Activated CD8-positive, alpha-beta T cell treated with anti-CD3 and anti-CD28 coated beads, Interleukin-2, amount 10 ng/mL, durations not matched to agents 7 days and 5 days (primary cell): Measurements from ENCODE around the gene BLOC1S1. TPM values are rescaled to one million over a fixed set of nuclear protein-coding genes. Genes with fewer than 3 reads are reported as not detected.

Experiments used
- ATAC-seq: fragments of 150-1000 bp; cut with Tn5 transposase; one replicate; pipeline ENCODE4 v1.10.0; 2021; ENCODE audit warnings: moderate library complexity
- CTCF ChIA-PET: fragments of 350-600 bp; sonication (Branson Sonifier 250); formaldehyde crosslinking; loops from one replicate; lab custom pipeline; 2021; ENCODE audit warnings: antibody characterized with exemption; lab: Charles Lee
- POLR2A ChIA-PET: fragments of 350-600 bp; sonication (Branson Sonifier 250); formaldehyde crosslinking; loops from one replicate; lab custom pipeline; 2021; ENCODE audit warnings: antibody characterized with exemption; lab: Charles Lee
- DNase-seq: peaks from one replicate; pipeline ENCODE4 v3.0.0-alpha.2; 2020
- H3K27ac Mint-ChIP-seq: one replicate; pipeline ENCODE4 v1.8.0; 2021; ENCODE audit warnings: mild to moderate bottlenecking, mixed read lengths
- H3K27me3 Mint-ChIP-seq: one replicate; pipeline ENCODE4 v1.8.0; 2021; ENCODE audit warnings: low read depth, mixed read lengths
- H3K36me3 Mint-ChIP-seq: one replicate; pipeline ENCODE4 v1.8.0; 2021; ENCODE audit warnings: low read depth, mixed read lengths
- H3K4me1 Mint-ChIP-seq: one replicate; pipeline ENCODE4 v1.8.0; 2021; ENCODE audit warnings: low read depth, mixed read lengths
- H3K4me3 Mint-ChIP-seq: one replicate; pipeline ENCODE4 v1.8.0; 2021; ENCODE audit warnings: mild to moderate bottlenecking, mixed read lengths
- H3K9me3 Mint-ChIP-seq: one replicate; pipeline ENCODE4 v1.8.0; 2022; ENCODE audit warnings: mixed read lengths; ENCODE audit not compliant: insufficient read depth
- total RNA-seq, 2 experiments: library from RNA; stranded (reverse); gene quantifications; one replicate each; pipeline ENCODE4 v1.2.3, GENCODE V29; 2021

Gene BLOC1S1
- total RNA-seq, 2 experiments from 2014 or later = 156 to 158 TPM

DNA sequence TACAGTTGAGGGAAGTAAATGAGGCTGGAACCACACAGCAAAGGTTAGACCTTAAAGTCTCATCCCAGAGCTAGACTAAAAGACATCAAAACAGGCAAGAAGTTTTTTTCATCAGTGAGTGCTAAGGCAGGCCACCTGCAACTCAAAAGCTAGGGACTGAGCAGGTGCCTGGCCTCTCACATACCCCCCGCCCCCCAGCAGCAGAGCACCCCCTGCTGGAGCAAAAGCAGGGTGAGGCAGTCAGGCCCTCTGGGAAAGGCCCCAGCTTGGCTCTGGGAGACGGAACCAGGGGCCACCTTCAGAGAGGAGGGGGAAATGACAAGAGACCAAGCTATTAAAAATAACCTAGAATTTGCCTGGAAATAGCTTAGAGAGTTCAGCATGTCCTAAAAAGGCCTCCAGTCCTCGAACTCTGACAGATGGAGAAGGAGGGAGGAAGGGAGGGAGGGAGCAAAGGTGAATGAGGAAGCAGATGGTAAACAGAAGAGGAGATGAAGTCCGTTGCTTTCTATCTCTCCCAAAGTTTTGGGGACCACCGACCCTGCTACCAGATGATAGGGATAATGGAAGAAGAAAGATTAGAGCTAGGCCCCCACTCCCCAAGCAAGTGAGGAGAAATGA lies 10.0 kb upstream of the BLOC1S1 start:
- no peak for DNase-seq
- Mint-ChIP-seq H3K4me3 (no peak overlapping the region), H3K36me3 (no peaks in the 10 kb centered on the region), H3K9me3 (no peaks in the 10 kb centered on the region), H3K27ac (no peak overlapping the region), H3K4me1 (peaks cover 20% of the 10 kb centered on the region), H3K27me3 (peaks cover 39% of the 10 kb centered on the region)
- POLR2A ChIA-PET = no interaction called here
- CTCF ChIA-PET = interaction anchor here (0.7 to 1.6 kb wide), 8 partner anchors 10 to 62 kb away, joined by 3 to 6 read pairs (median 4); partner anchors contain the start of gene BLOC1S1
- no peak for ATAC-seq

DNA sequence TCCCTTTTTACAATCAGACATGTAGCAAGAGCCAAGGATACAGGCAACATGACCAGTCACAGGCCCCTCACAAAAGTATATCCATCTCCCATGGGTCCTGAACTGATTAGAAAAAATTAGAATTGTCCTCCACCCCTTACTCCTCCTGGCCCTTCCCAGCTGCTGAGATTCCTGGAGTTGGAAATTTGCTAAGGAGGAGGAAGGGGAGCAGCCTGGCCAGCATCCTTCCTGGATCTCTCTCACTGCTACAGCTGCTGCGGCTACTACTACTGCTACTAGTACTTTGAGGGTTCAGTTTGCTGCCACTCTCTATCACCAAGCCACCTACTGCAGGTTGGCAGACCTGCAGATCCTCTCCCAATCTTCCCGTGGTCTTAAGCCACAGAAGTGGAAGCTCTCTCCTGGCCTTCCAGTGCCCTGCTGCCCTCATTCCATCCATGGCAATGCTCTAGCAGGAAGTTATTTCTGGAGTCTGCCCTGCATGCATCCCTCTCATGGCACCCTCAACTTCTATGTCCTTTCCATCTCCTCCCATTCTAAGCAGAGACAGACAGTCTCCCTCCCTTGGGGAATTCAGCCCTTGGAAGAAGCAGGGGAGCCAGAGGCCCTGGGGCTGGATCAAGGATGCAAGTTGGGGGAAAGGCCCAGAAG lies 9.2 kb upstream of the BLOC1S1 start:
- ATAC-seq = no peak
- no peaks in the 10 kb centered on the region for H3K36me3 Mint-ChIP-seq
- peaks cover 20% of the 10 kb centered on the region for H3K4me1 Mint-ChIP-seq
- DNase-seq = no peak
- peaks cover 41% of the 10 kb centered on the region for H3K27me3 Mint-ChIP-seq
- no peaks in the 10 kb centered on the region for H3K9me3 Mint-ChIP-seq
- ChIA-PET CTCF (interaction anchor here (0.7 to 1.6 kb wide), 7 partner anchors 9 to 63 kb away, joined by 3 to 6 read pairs (median 4); partner anchors contain the start of gene BLOC1S1), POLR2A (interaction anchor here (0.8 kb wide), 1 partner anchor 9 kb away, joined by 5 read pairs; the partner anchor contains the start of gene BLOC1S1)
- peak overlapping the region; percentile 76 for H3K4me3 Mint-ChIP-seq
- no peak overlapping the region for H3K27ac Mint-ChIP-seq

DNA sequence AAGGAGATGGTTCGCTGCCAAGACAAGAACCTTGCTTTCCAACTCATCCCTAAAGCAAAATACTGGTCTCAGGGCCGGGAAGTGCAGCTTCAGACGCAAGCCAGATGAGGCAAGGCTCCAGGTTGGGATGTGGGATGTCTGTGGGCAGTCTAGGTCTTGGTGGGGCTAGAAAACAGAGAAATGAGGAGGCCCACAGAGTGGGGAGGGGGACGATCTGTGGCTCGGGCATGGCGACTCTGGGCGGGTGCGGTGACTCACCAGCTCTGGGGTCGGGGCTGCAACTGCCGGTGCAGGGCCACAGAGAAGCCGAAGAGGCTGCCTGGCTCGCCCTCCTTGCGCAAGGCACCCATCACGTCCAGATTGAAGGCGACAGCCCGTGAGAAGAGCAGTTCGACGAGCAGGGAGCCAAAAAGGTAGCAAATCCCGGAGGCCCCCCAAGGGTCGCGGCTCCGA lies 8.6 kb upstream of the BLOC1S1 start:
- POLR2A ChIA-PET = interaction anchor here (0.8 kb wide), 1 partner anchor 9 kb away, joined by 5 read pairs; the partner anchor contains the start of gene BLOC1S1
- peaks cover 20% of the 10 kb centered on the region for H3K4me1 Mint-ChIP-seq
- H3K36me3 Mint-ChIP-seq = no peaks in the 10 kb centered on the region
- CTCF ChIA-PET = no interaction called here
- no peak overlapping the region for H3K27ac Mint-ChIP-seq
- peak; percentile 5 for ATAC-seq
- H3K27me3 Mint-ChIP-seq = peaks cover 45% of the 10 kb centered on the region
- DNase-seq = no peak
- H3K9me3 Mint-ChIP-seq = no peaks in the 10 kb centered on the region
- H3K4me3 Mint-ChIP-seq = peak overlapping the region; percentile 76

DNA sequence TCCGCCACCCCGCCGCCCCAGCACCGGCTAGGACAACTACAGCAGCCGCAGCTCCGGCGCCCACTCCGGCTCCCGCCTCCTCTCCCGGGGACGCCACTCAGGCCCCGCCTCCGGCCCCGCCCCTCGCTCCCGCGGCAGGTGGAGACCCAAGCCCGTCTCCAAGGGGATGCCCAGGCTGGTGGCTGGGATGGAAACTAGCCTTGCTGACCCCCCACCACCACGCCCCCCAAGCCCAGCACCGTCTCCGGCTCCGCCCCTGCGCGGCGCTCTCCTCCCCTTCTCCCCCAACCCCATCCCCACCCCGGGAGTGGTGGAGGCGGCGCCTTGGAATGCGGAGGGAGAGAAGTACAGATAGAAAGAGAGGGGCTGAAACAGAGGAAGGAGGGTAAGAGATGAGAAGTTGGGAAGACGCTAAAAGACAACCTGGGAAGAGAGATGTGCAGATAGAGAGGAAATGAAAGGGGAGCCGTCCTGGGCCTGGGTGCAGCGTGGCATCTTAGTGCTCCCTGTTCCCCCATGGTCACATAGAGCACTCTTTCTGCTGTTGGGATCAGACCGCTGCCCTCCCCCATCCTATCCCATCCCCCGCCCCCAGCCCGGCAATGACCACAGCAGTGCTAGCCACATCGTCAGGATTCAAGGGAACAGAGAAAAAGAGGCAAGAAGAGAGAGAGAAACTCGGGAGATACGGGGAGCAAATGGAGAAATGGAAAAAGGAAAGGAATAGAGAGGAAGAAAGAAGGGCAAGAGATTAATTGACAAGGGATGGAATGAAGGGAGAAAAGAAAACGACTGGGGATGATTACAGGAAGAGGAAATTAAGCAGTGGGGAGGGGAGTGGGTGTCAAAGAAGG lies 7.8 kb upstream of the BLOC1S1 start, which contains the start of gene ITGA7:
Gene ITGA7 (minus strand): TSS at position 64 of the 854 bp plus-strand sequence. CDS start 222 bp downstream, outside the sequence.
- Mint-ChIP-seq H3K27ac (no peak within 1 kb of the TSS), H3K9me3 (no peaks in the 10 kb centered on the region), H3K27me3 (peaks cover 51% of the 10 kb centered on the region), H3K4me1 (peaks cover 20% of the 10 kb centered on the region), H3K36me3 (no peaks in the 10 kb centered on the region), H3K4me3 (peak within 1 kb of the TSS; percentile 76)
- ChIA-PET POLR2A (no interaction called here), CTCF (no interaction called here)
- DNase-seq (peak; percentile 65), ATAC-seq (peak; percentile 91)

DNA sequence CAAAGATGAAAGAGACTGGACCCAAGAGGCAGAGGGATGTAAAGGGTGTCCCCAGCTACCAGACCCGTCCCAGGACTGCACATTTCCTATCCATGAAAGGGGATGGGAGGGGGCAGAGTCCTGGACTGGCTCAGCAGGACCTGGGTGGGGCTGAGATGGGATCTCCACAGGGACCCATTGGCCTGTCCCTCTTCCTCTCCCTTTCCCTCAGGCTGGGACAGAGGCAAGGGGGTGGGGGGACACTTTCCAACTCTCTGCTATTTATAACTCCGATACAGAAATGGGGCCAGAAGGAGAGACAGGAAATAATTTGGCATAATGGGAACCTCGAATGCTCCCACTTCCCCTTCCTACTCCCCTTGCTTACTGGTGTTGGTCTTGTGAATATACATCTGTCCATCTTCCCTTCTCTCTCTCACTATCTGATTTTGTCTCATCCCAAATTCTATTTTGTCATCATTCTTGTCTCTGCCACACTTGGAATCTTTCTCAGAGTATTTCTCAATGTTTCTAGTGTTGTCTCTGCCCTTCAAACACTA lies 7.1 kb upstream of the BLOC1S1 start:
- DNase-seq = no peak
- peaks cover 54% of the 10 kb centered on the region for H3K27me3 Mint-ChIP-seq
- no peaks in the 10 kb centered on the region for H3K9me3 Mint-ChIP-seq
- CTCF ChIA-PET = no interaction called here
- POLR2A ChIA-PET = no interaction called here
- ATAC-seq = no peak
- H3K36me3 Mint-ChIP-seq = no peaks in the 10 kb centered on the region
- peak overlapping the region; percentile 76 for H3K4me3 Mint-ChIP-seq
- H3K27ac Mint-ChIP-seq = no peak overlapping the region
- peaks cover 20% of the 10 kb centered on the region for H3K4me1 Mint-ChIP-seq

DNA sequence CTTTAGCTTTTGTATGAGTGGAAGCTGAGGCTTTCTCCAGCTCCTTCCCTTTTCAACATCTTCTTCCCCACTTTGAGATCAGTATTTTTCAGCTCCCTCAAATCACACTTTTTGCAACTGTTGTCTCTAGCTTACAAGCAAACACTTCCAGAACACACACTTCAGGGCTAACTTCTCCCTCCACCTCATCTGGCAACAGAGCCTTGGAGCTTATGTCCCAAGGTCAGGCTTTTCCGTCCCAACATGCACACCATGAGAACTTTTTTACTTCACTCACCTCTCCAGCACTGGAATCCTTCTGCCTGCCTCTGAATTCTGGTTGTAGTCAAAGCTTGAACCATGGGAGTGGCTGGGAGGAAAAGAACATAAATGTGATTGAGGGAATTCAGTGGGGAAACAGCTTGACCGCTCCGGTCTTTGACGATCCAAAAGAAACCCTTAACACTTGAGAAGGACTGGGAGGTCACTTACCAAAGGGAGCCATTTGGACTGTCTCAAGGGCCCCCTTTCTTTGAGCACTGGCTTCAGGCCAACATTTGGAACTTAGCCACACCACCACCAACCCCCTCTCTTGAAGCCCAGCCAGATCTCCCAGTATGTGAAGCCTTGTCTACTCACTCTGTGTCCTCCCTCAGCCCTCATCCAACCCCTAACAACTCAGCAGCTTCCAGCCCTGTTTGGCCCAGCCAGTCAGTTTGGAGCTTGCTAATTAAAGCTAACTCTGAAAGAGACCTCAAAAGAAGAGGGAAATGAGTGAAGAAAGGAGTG lies 3.9 kb upstream of the BLOC1S1 start:
- ATAC-seq = no peak
- Mint-ChIP-seq H3K9me3 (no peaks in the 10 kb centered on the region), H3K36me3 (peaks cover 3% of the 10 kb centered on the region), H3K4me1 (peaks cover 33% of the 10 kb centered on the region), H3K4me3 (no peak overlapping the region), H3K27me3 (peaks cover 46% of the 10 kb centered on the region), H3K27ac (no peak overlapping the region)
- CTCF ChIA-PET = interaction anchor here (1.1 to 1.8 kb wide), 3 partner anchors 27 to 65 kb away, joined by 3 to 5 read pairs (median 3); no protein-coding TSS in a partner anchor
- DNase-seq = no peak
- POLR2A ChIA-PET = no interaction called here

DNA sequence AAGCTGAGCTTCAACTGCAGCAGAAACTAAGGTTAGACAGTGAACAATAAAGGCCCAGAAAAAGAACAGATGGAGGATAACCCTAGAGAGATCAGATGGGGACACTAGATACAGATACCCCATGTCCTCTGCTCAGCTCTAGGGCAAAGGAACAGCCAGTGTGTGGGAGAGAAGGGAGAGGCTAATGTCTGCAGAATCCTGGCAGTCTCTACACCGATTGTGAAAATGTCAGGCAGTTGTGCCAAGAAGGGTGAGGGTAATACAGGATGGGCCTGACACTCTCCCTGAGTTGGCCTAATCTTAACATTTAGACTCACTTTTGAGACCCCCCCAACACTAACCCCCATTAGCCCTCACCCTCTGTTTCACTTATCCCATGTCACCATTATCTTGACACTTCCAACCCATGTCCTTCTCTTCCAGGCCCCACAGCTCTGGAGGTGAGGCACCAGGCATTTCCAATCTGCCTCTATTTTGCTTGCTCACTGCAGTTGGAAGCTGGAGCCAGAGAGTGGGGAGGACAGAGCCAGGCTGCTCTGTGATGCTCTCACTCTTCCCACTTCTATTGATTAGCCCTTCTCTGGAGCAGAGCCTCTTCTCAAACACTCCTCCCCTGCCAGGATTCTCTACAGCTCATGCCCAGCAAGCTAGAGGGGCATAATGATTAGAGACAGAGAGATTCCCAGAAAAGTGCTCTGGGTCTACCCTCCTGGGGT lies 3.0 kb upstream of the BLOC1S1 start:
- Mint-ChIP-seq H3K4me3 (no peak overlapping the region), H3K27ac (no peak overlapping the region), H3K4me1 (peaks cover 36% of the 10 kb centered on the region), H3K36me3 (peaks cover 8% of the 10 kb centered on the region), H3K9me3 (no peaks in the 10 kb centered on the region), H3K27me3 (peaks cover 41% of the 10 kb centered on the region)
- CTCF ChIA-PET = interaction anchor here (1.1 to 1.6 kb wide), 2 partner anchors 26 to 66 kb away, joined by 3 to 5 read pairs; no protein-coding TSS in a partner anchor
- ATAC-seq (no peak), DNase-seq (no peak)
- POLR2A ChIA-PET = no interaction called here

DNA sequence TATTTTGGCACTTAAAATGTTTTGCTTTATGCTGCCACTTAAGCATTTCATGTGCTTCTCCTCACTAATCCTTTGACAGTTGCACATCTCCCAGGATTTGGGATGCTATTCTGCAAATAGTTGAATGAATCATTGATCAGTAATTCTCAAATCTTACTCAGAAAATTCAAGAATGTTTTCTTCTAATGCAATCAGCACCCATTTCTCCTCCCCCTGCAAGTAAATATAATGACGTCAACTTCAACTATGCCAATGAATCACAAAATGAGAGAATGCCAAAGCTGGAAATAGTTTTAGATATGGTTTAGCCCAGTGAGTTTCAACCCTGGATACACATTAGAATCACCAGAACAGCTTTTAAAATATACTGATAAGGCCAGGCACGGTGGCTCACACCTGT lies 2.1 kb upstream of the BLOC1S1 start:
- Mint-ChIP-seq H3K36me3 (peaks cover 14% of the 10 kb centered on the region), H3K27me3 (peaks cover 35% of the 10 kb centered on the region), H3K9me3 (no peaks in the 10 kb centered on the region), H3K27ac (no peak overlapping the region), H3K4me3 (no peak overlapping the region), H3K4me1 (peaks cover 38% of the 10 kb centered on the region)
- ChIA-PET POLR2A (no interaction called here), CTCF (interaction anchor here (0.9 to 1.6 kb wide), 2 partner anchors 11 to 25 kb away, joined by 3 to 5 read pairs; no protein-coding TSS in a partner anchor)
- no peak for DNase-seq
- ATAC-seq = no peak

DNA sequence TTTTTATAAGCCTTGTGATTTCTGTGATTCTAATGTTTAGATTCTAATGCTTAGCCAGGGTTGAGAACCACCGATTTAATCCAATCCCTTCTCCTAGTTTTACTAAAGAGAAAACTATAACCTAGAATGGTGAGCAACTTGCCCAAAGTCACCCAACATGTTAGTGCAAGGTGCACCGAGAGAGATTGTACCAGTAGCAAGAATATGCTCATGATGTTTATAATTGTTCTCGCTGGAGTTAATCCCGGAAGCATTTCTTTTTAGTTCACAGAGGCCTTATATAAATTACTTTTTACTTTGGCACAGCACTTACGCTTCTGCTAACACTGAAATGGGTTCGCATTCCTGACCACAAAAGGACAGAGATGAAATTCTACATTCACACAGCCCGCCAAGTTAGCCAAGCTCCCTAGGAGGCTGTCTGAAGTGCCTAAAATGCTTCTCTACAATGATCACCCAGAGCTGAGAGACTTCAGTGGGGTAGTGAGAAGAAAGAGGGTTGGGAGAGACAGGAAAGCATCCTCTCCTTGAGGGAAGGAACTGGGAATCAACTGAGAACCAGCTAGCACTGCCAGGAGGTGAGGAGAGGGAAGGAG lies 579 bp upstream of the BLOC1S1 start:
- Mint-ChIP-seq H3K4me3 (peak overlapping the region; percentile 97), H3K27me3 (peaks cover 22% of the 10 kb centered on the region), H3K36me3 (peaks cover 19% of the 10 kb centered on the region), H3K27ac (peak overlapping the region; percentile 96), H3K9me3 (no peaks in the 10 kb centered on the region), H3K4me1 (peaks cover 47% of the 10 kb centered on the region)
- POLR2A ChIA-PET = interaction anchor here (1.2 to 3.3 kb wide), 6 partner anchors 8 to 218 kb away, joined by 3 to 28 read pairs (median 4); partner anchors contain the start of gene CD63
- no peak for ATAC-seq
- DNase-seq = no peak
- CTCF ChIA-PET = interaction anchor here (1.0 to 6.8 kb wide), 8 partner anchors 9 to 1972 kb away, joined by 3 to 43 read pairs (median 6); partner anchors contain the start of gene CD63

DNA sequence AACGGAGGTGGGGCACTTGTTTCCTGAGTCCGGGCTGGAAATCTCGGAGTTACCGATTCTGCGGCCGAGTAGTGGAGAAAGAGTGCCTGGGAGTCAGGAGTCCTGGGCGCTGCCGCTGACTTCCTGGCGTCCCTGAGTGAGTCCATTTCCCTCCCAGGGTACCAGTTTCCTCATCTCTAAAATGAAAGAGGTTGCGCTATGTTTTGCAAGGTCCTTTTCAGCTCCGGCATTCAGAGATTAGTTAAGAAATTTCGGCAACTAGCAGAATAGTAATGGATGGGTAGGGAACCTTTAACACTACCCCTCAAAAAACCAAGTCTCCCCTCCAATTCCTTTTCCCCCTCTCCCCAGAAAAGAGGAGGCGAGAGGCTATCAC lies 724 bp downstream of the BLOC1S1 start:
- DNase-seq (no peak), ATAC-seq (peak; percentile 0)
- POLR2A ChIA-PET = interaction anchor here (1.2 to 3.3 kb wide), 6 partner anchors 8 to 217 kb away, joined by 3 to 28 read pairs (median 6); partner anchors contain the start of gene CD63
- peaks cover 19% of the 10 kb centered on the region for H3K36me3 Mint-ChIP-seq
- no peaks in the 10 kb centered on the region for H3K9me3 Mint-ChIP-seq
- H3K4me3 Mint-ChIP-seq = peak overlapping the region; percentile 97
- CTCF ChIA-PET = interaction anchor here (0.9 to 6.8 kb wide), 9 partner anchors 8 to 1973 kb away, joined by 4 to 43 read pairs (median 6); partner anchors contain the start of gene CD63
- peak overlapping the region; percentile 96 for H3K27ac Mint-ChIP-seq
- peaks cover 59% of the 10 kb centered on the region for H3K4me1 Mint-ChIP-seq
- H3K27me3 Mint-ChIP-seq = peaks cover 17% of the 10 kb centered on the region
